Panc1 (cell line): ENCODE results near the gene DLGAP1. TPM values are rescaled to one million over a fixed set of nuclear protein-coding genes. Genes with fewer than 3 reads are reported as not detected.
A peak's percentile ranks its signal among the peaks of the same experiment; 100 is the strongest.

ENCODE experiments used
- ATAC-seq: fragments of 200-7000 bp; cut with Tn5 transposase; 2 replicates; pipeline ENCODE4 v1.9.1; 2020; ENCODE audit warnings: mild to moderate bottlenecking, moderate library complexity
- BruUV-seq: library from RNA; stranded (reverse); fragments of 400-500 nt; replicated peaks from 2 replicates; lab custom pipeline; 2021; lab: Mats Ljungman, UMichigan
- CTCF ChIA-PET: fragments of 300-600 bp; sonication (Branson Sonifier 250); formaldehyde crosslinking; loops from one replicate; lab custom pipeline; 2022; ENCODE audit warnings: antibody characterized with exemption; lab: Charles Lee
- POLR2A ChIA-PET: fragments of 300-600 bp; sonication (Branson Sonifier 250); formaldehyde crosslinking; loops from one replicate; lab custom pipeline; 2022; ENCODE audit warnings: antibody characterized with exemption; lab: Charles Lee
- DNase-seq: peaks from one replicate; pipeline ENCODE4 v3.0.0-alpha.2; 2010; ENCODE audit warnings: low read depth, low spot score
- H3K27ac ChIP-seq: 2 replicates; pipeline ENCODE4 v1.5.1; 2011; ENCODE audit warnings: mild to moderate bottlenecking, low read length, inconsistent platforms
- H3K27me3 ChIP-seq: fragments of 200-500 bp; sonication (Bioruptor generic); 2 replicates; pipeline ENCODE4 v1.6.0; 2014; ENCODE audit warnings: low read length, inconsistent platforms; ENCODE audit not compliant: control insufficient read depth, insufficient read depth
- H3K36me3 ChIP-seq: fragments of 200-500 bp; sonication (Bioruptor generic); 2 replicates; pipeline ENCODE4 v1.5.1; 2014; ENCODE audit warnings: inconsistent platforms, mild to moderate bottlenecking, low read length, moderate library complexity; ENCODE audit not compliant: control insufficient read depth, insufficient read depth
- H3K4me1 ChIP-seq: 2 replicates; pipeline ENCODE4 v1.5.1; 2011; ENCODE audit warnings: inconsistent platforms, mild to moderate bottlenecking, low read length, moderate library complexity; ENCODE audit not compliant: control insufficient read depth, insufficient read depth
- H3K4me3 ChIP-seq, 2 experiments: 2 replicates each; pipeline ENCODE4 v1.5.1; 2011 to 2012; ENCODE audit warnings: low read depth in 2 of 2, low read length in 2 of 2, mild to moderate bottlenecking in 2 of 2, inconsistent platforms in 1 of 2, moderate library complexity in 1 of 2
- H3K9me3 ChIP-seq: fragments of 200-500 bp; sonication (Bioruptor generic); 2 replicates; pipeline ENCODE4 v1.5.1; 2014; ENCODE audit warnings: low read depth, mild to moderate bottlenecking, inconsistent platforms, low read length, moderate library complexity; ENCODE audit not compliant: control insufficient read depth, insufficient read depth
- POLR2AphosphoS5 ChIP-seq: IDR thresholded peaks from 2 replicates; pipeline ENCODE4 v1.6.1; 2012; ENCODE audit warnings: mild to moderate bottlenecking, low read depth, low read length, moderate library complexity
- SIN3A ChIP-seq: IDR thresholded peaks from 2 replicates; pipeline ENCODE4 v1.6.1; 2012; ENCODE audit warnings: low read depth, mild to moderate bottlenecking, low read length, moderate library complexity, borderline replicate concordance; ENCODE audit not compliant: insufficient read depth
- TCF7L2 ChIP-seq: IDR thresholded peaks from 2 replicates; pipeline ENCODE4 v1.6.1; 2011; ENCODE audit warnings: mild to moderate bottlenecking, low read depth, low read length, inconsistent platforms
- in situ Hi-C: cut with HindIII; loops from 2 replicates; pipeline ENCODE4 v1.10.0; 2016; ENCODE audit warnings: low sequenced_read_pairs, low pct_unique_long_range_greater_than_20kb
- intact Hi-C: fragments of 100-400 bp; cut with micrococcal nuclease; formaldehyde crosslinking; loops from one replicate; pipeline ENCODE4 v1.10.0; 2022; ENCODE audit not compliant: unreplicated experiment
- total RNA-seq: library from RNA; stranded (reverse); gene quantifications from one replicate; pipeline ENCODE4 v1.2.1, GENCODE V29; 2021; ENCODE audit not compliant: unreplicated experiment
- TF ChIP-seq, protein P1 (sequence below): fragments of 450-650 bp; IDR thresholded peaks from 2 replicates; pipeline ENCODE4 v1.5.1; 2017; ENCODE audit warnings: mild to moderate bottlenecking
- TF ChIP-seq, protein P2 (sequence below), 2 experiments: IDR thresholded peaks; 2 replicates each; pipeline ENCODE4 v1.6.1; 2011 to 2012; ENCODE audit warnings: low read depth in 2 of 2, control low read depth in 1 of 2, low read length in 1 of 2, mild to moderate bottlenecking in 1 of 2, moderate library complexity in 1 of 2; ENCODE audit not compliant: insufficient read depth in 1 of 2

The DLGAP1 gene
- total RNA-seq, 1 experiment from 2014 or later, result 1.8 TPM

DNA sequence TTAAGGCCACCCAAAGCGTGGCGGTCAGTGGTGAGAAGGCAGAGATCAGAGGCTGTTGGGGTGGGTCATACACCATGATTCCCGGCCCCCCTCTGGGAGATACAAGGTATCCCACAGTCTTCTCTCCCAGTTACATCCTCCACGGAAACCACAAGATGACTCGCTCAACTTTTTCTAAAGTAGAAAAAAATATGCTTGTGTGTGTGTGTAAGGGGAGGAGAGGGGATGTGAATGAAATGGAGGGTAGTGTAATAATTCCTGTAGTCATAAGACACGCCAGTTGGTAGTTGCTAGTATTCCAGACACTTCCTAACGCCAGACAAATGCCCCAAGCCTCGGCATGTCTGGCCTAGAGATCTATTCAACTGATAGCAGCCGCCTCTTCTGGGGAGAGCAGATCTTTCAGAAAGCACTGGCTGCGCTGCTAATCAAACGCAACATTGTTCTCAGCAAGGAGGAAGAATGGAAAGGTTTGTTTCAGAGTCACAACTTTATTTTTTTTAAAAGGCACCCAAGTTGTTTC, 861.7 kb downstream of the DLGAP1 start:
- Histone ChIP-seq H3K9me3 (no peaks in the 10 kb centered on the region), H3K27me3 (no peaks in the 10 kb centered on the region), H3K36me3 (no peaks in the 10 kb centered on the region; the same call in 1 of the 2 replicates), H3K27ac (peak overlapping the region; percentile 96), H3K4me3 (peak overlapping the region; percentile 50 to 86), H3K4me1 (peaks cover 70% of the 10 kb centered on the region)
- ChIA-PET POLR2A (interaction anchor here (0.7 to 1.6 kb wide), 5 partner anchors 10 to 310 kb away, joined by 3 to 17 read pairs (median 5); no protein-coding TSS in a partner anchor), CTCF (interaction anchor here (0.8 to 1.8 kb wide), 6 partner anchors 10 to 140 kb away, joined by 4 to 15 read pairs (median 12); no protein-coding TSS in a partner anchor)
- intact Hi-C loops, result loop anchor here (2.0 to 5.0 kb wide), 3 partner anchors 86 to 331 kb away; partner anchors contain the start of gene MYL12B
- ATAC-seq (peak; percentile 72), DNase-seq (no peak)
- TSS peak; percentile 92 for BruUV-seq
- TF ChIP-seq POLR2AphosphoS5 (0 out of 2 replicates have a peak, but pooled peaks have one; percentile 32), SIN3A (no peak), TCF7L2 (0 out of 2 replicates have a peak, but pooled peaks have one; percentile 48)
- TF ChIP-seq, protein P1, sequence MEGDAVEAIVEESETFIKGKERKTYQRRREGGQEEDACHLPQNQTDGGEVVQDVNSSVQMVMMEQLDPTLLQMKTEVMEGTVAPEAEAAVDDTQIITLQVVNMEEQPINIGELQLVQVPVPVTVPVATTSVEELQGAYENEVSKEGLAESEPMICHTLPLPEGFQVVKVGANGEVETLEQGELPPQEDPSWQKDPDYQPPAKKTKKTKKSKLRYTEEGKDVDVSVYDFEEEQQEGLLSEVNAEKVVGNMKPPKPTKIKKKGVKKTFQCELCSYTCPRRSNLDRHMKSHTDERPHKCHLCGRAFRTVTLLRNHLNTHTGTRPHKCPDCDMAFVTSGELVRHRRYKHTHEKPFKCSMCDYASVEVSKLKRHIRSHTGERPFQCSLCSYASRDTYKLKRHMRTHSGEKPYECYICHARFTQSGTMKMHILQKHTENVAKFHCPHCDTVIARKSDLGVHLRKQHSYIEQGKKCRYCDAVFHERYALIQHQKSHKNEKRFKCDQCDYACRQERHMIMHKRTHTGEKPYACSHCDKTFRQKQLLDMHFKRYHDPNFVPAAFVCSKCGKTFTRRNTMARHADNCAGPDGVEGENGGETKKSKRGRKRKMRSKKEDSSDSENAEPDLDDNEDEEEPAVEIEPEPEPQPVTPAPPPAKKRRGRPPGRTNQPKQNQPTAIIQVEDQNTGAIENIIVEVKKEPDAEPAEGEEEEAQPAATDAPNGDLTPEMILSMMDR, result no peak
- TF ChIP-seq, protein P2, sequence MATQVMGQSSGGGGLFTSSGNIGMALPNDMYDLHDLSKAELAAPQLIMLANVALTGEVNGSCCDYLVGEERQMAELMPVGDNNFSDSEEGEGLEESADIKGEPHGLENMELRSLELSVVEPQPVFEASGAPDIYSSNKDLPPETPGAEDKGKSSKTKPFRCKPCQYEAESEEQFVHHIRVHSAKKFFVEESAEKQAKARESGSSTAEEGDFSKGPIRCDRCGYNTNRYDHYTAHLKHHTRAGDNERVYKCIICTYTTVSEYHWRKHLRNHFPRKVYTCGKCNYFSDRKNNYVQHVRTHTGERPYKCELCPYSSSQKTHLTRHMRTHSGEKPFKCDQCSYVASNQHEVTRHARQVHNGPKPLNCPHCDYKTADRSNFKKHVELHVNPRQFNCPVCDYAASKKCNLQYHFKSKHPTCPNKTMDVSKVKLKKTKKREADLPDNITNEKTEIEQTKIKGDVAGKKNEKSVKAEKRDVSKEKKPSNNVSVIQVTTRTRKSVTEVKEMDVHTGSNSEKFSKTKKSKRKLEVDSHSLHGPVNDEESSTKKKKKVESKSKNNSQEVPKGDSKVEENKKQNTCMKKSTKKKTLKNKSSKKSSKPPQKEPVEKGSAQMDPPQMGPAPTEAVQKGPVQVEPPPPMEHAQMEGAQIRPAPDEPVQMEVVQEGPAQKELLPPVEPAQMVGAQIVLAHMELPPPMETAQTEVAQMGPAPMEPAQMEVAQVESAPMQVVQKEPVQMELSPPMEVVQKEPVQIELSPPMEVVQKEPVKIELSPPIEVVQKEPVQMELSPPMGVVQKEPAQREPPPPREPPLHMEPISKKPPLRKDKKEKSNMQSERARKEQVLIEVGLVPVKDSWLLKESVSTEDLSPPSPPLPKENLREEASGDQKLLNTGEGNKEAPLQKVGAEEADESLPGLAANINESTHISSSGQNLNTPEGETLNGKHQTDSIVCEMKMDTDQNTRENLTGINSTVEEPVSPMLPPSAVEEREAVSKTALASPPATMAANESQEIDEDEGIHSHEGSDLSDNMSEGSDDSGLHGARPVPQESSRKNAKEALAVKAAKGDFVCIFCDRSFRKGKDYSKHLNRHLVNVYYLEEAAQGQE (IDR thresholded peaks at IDR 0.05; ENCODE audit: insufficient read depth in 1 of 2, low read depth in 2 of 2, low read length in 1 of 2), result no peak
- in situ Hi-C loops, result no loop called here

DNA sequence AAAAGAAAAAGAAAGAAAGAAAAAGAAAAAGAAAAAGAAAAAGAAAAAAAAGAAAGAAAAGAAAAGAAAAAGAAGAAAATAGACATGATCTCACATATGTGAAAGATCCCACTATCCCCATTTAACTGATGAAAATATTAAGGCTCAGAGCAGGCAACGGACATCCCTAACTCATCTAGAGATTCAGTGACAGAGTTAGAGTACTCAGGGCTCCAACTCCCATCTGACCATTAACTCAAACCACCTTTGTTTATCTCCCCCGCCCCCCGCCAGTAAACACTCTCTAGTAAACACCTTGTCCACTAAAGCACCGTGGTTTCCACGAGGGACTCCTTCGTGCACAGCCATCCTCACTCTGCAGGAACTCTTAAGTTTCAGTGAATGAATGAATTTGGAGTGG, 862.2 kb downstream of the DLGAP1 start:
- H3K4me3 ChIP-seq, result peak overlapping the region; percentile 50 to 86; a peak in 2 of 4 replicates
- ChIA-PET CTCF (interaction anchor here (0.7 kb wide), 1 partner anchor 85 kb away, joined by 4 read pairs; no protein-coding TSS in a partner anchor), POLR2A (no interaction called here)
- no peaks in the 10 kb centered on the region for H3K9me3 ChIP-seq
- H3K4me1 ChIP-seq, result peaks cover 70% of the 10 kb centered on the region
- TF ChIP-seq SIN3A (no peak), POLR2AphosphoS5 (no peak; the same call in 1 of the 2 replicates), TCF7L2 (no peak)
- TF ChIP-seq, protein P2 (IDR thresholded peaks at IDR 0.05; ENCODE audit: insufficient read depth in 1 of 2, low read depth in 2 of 2, low read length in 1 of 2), result no peak
- TF ChIP-seq, protein P1, result no peak
- no TSS peak for BruUV-seq
- intact Hi-C loops (loop anchor here (2.0 to 5.0 kb wide), 3 partner anchors 86 to 331 kb away; partner anchors contain the start of gene MYL12B), in situ Hi-C loops (no loop called here)
- no peak for DNase-seq
- no peak for ATAC-seq
- H3K27me3 ChIP-seq, result no peaks in the 10 kb centered on the region
- no peaks in the 10 kb centered on the region; the same call in 1 of the 2 replicates for H3K36me3 ChIP-seq
- peak overlapping the region; percentile 96 for H3K27ac ChIP-seq
